GM23338 (cell line): ENCODE data around the gene NOS2. TPM values are rescaled to one million over a fixed set of nuclear protein-coding genes. Genes with fewer than 3 reads are reported as not detected.
"Not testable (repeated sequence)": the region's sequence is repeated elsewhere in the genome, so short reads cannot be mapped to it uniquely, and the experiment has no call there.

Experiments
- ATAC-seq: fragments of 200-7000 bp; cut with Tn5 transposase; 3 replicates; pipeline ENCODE4 v1.9.1; 2020
- DNase-seq: peaks from one replicate; pipeline ENCODE4 v3.0.0-alpha.2; 2015; ENCODE audit warnings: low spot score
- H2AFZ ChIP-seq: fragments of 200-600 bp; sonication (generic); 2 replicates; pipeline ENCODE4 v1.8.0; 2016; ENCODE audit warnings: antibody characterized with exemption, mild to moderate bottlenecking, moderate library complexity
- H3F3A ChIP-seq: fragments of 200-600 bp; sonication (generic); replicated peaks from 2 replicates; pipeline ENCODE4 v1.8.0; 2017; ENCODE audit warnings: antibody characterized with exemption, mixed run types, low read depth
- H3K27ac ChIP-seq: fragments of 200-600 bp; sonication (generic); 2 replicates; pipeline ENCODE4 v1.6.1; 2016; ENCODE audit warnings: low read depth
- H3K27me3 ChIP-seq: fragments of 200-600 bp; sonication (generic); 2 replicates; pipeline ENCODE4 v1.8.0; 2016; ENCODE audit warnings: mild to moderate bottlenecking, mixed run types, moderate library complexity; ENCODE audit not compliant: insufficient read depth
- H3K36me3 ChIP-seq: fragments of 200-600 bp; sonication (generic); 2 replicates; pipeline ENCODE4 v1.8.0; 2016; ENCODE audit warnings: mild to moderate bottlenecking; ENCODE audit not compliant: insufficient read depth
- H3K4me1 ChIP-seq: fragments of 200-600 bp; sonication (generic); 2 replicates; pipeline ENCODE4 v1.8.0; 2016; ENCODE audit warnings: mild to moderate bottlenecking, moderate library complexity; ENCODE audit not compliant: insufficient read depth
- H3K4me2 ChIP-seq: fragments of 200-600 bp; sonication (generic); 2 replicates; pipeline ENCODE4 v1.7.1; 2017; ENCODE audit warnings: mixed run types
- H3K4me3 ChIP-seq: fragments of 200-600 bp; sonication (generic); 2 replicates; pipeline ENCODE4 v1.6.1; 2016; ENCODE audit warnings: mixed run types
- H3K79me2 ChIP-seq: fragments of 200-600 bp; sonication (generic); replicated peaks from 2 replicates; pipeline ENCODE4 v1.8.0; 2017; ENCODE audit warnings: mild to moderate bottlenecking; ENCODE audit not compliant: insufficient read depth
- H3K9me2 ChIP-seq: fragments of 200-600 bp; sonication (generic); 2 replicates; pipeline ENCODE4 v1.8.0; 2017; ENCODE audit not compliant: insufficient read depth
- H4K20me1 ChIP-seq: fragments of 200-600 bp; sonication (generic); replicated peaks from 2 replicates; pipeline ENCODE4 v1.8.0; 2017; ENCODE audit warnings: mild to moderate bottlenecking; ENCODE audit not compliant: insufficient read depth
- H3K27ac Mint-ChIP-seq: 2 replicates; pipeline ENCODE4 v1.8.0; 2020; ENCODE audit warnings: inconsistent platforms, mild to moderate bottlenecking, moderate library complexity, mixed read lengths
- H3K27me3 Mint-ChIP-seq: 3 replicates; pipeline ENCODE4 v1.8.0; 2022; ENCODE audit warnings: low read depth, mild to moderate bottlenecking, moderate library complexity, mixed read lengths, inconsistent platforms; ENCODE audit not compliant: insufficient read depth, poor library complexity
- H3K36me3 Mint-ChIP-seq: 3 replicates; pipeline ENCODE4 v1.8.0; 2021; ENCODE audit warnings: low read depth, mild to moderate bottlenecking, inconsistent platforms, moderate library complexity, mixed read lengths
- H3K4me1 Mint-ChIP-seq: 3 replicates; pipeline ENCODE4 v1.8.0; 2020; ENCODE audit warnings: mild to moderate bottlenecking, inconsistent platforms, mixed read lengths
- H3K4me3 Mint-ChIP-seq: 3 replicates; pipeline ENCODE4 v1.8.0; 2021; ENCODE audit warnings: moderate library complexity, mild to moderate bottlenecking, inconsistent platforms, mixed read lengths
- H3K9me3 Mint-ChIP-seq: 3 replicates; pipeline ENCODE4 v1.8.0; 2020; ENCODE audit warnings: moderate library complexity, mild to moderate bottlenecking, inconsistent platforms, mixed read lengths
- ETS1 ChIP-seq: IDR thresholded peaks from 2 replicates; pipeline ENCODE4 v1.6.1; 2016; ENCODE audit warnings: antibody characterized with exemption
- JUNB ChIP-seq: IDR thresholded peaks from one replicate; pipeline ENCODE4 v1.6.1; 2016; ENCODE audit warnings: antibody characterized with exemption; ENCODE audit not compliant: unreplicated experiment
- POLR2AphosphoS5 ChIP-seq: IDR thresholded peaks from 2 replicates; pipeline ENCODE4 v1.6.1; 2016; ENCODE audit warnings: antibody characterized with exemption, low read depth
- ZNF331 ChIP-seq: fragments of 250-450 bp; sonication (Bioruptor Pico); IDR thresholded peaks from 2 replicates; pipeline ENCODE4 v1.5.0; 2020; ENCODE audit warnings: low read depth, mild to moderate bottlenecking, moderate library complexity
- polyA plus RNA-seq: library from polyadenylated mRNA; unstranded; fragments of >200 nt; fragmentation: Nextera tagmentation; extraction: Ambion mirVana; gene quantifications from 2 replicates; pipeline ENCODE4 v1.2.1, GENCODE V29; 2016
- total RNA-seq: library from RNA; depleted of rRNA; stranded (reverse); fragments of >200 nt; shearing (Covaris generic); gene quantifications from 2 replicates; pipeline ENCODE4 v1.2.3, GENCODE V29; 2014

The NOS2 gene
- total and polyA plus RNA-seq, 2 experiments from 2014 or later: 0.44 to 2.7 TPM

GRCh38 chr17:27740541-27740940 is 59.8 kb downstream of the NOS2 start:
- H3F3A ChIP-seq, H3K27ac ChIP-seq, H3K9me3 Mint-ChIP-seq, H4K20me1 ChIP-seq, H3K27me3 Mint-ChIP-seq, H3K79me2 ChIP-seq, H2AFZ ChIP-seq, H3K4me3 ChIP-seq, H3K4me2 ChIP-seq, H3K4me1 Mint-ChIP-seq, DNase-seq, H3K4me3 Mint-ChIP-seq, H3K4me1 ChIP-seq, H3K27ac Mint-ChIP-seq, ATAC-seq, H3K27me3 ChIP-seq, H3K9me2 ChIP-seq, H3K36me3 ChIP-seq, H3K36me3 Mint-ChIP-seq: not testable (repeated sequence)

DNA sequence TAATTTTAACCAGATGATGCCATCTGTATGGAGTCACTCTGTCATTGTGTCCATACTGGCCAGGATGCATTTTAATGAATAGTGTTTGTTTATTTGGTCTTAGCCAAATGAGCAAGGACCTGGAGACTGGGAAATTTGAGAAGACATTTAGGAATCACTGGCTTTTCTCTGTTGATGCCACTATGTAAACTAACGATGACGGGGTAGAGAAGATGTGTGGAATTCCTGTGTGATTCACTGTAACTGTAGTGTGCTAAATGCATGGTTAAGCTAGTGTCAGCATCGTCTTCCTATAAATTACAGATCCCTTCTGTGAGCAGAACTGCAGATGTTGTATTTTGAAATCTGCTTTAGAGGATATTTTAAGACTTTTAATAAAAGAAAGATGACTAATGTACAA is 66.6 kb downstream of the NOS2 start:
- Histone ChIP-seq H3F3A (no peaks in the 10 kb centered on the region), H3K4me2 (no peak overlapping the region), H3K27me3 (no peaks in the 10 kb centered on the region), H2AFZ (no peak overlapping the region), H4K20me1 (no peaks in the 10 kb centered on the region), H3K79me2 (no peaks in the 10 kb centered on the region), H3K4me1 (no peaks in the 10 kb centered on the region), H3K9me2 (no peaks in the 10 kb centered on the region), H3K27ac (no peak overlapping the region), H3K4me3 (no peak overlapping the region), H3K36me3 (no peaks in the 10 kb centered on the region)
- H3K27me3 Mint-ChIP-seq: peaks cover 2% of the 10 kb centered on the region
- H3K27ac Mint-ChIP-seq: no peak overlapping the region
- H3K4me3 Mint-ChIP-seq: no peak overlapping the region
- no peak for ATAC-seq
- no peak for TF ChIP-seq POLR2AphosphoS5
- no peak for TF ChIP-seq JUNB
- TF ChIP-seq ZNF331: no peak
- TF ChIP-seq ETS1: no peak
- no peak for DNase-seq
- no peaks in the 10 kb centered on the region for H3K9me3 Mint-ChIP-seq
- no peaks in the 10 kb centered on the region for H3K36me3 Mint-ChIP-seq
- H3K4me1 Mint-ChIP-seq: no peaks in the 10 kb centered on the region

- not testable (repeated sequence) for H3F3A ChIP-seq, ATAC-seq, H4K20me1 ChIP-seq, H3K27me3 ChIP-seq, H3K27ac Mint-ChIP-seq, H3K4me2 ChIP-seq, H3K9me2 ChIP-seq, H2AFZ ChIP-seq, H3K36me3 ChIP-seq, H3K4me3 ChIP-seq, H3K4me3 Mint-ChIP-seq, H3K4me1 ChIP-seq, H3K9me3 Mint-ChIP-seq, H3K27me3 Mint-ChIP-seq, H3K27ac ChIP-seq, H3K79me2 ChIP-seq, H3K36me3 Mint-ChIP-seq, DNase-seq, H3K4me1 Mint-ChIP-seq
Observed at GRCh38 chr17:27732746-27733145, 67.6 kb downstream of the NOS2 start.

- H3K4me2 ChIP-seq: not testable (repeated sequence)
Observed at GRCh38 chr17:27725982-27726381, 74.3 kb downstream of the NOS2 start.

More at GRCh38 chr17:27725982-27726381, 74.3 kb downstream of the NOS2 start:
- not testable (repeated sequence) for H3K27me3 Mint-ChIP-seq, H3K9me3 Mint-ChIP-seq, H3K36me3 Mint-ChIP-seq, H3K4me3 ChIP-seq, H3F3A ChIP-seq, H3K36me3 ChIP-seq, H3K27ac ChIP-seq, H3K27ac Mint-ChIP-seq, H3K9me2 ChIP-seq, DNase-seq, H3K4me1 Mint-ChIP-seq, H3K79me2 ChIP-seq, H3K27me3 ChIP-seq, H3K4me1 ChIP-seq, H4K20me1 ChIP-seq, H2AFZ ChIP-seq, ATAC-seq, H3K4me3 Mint-ChIP-seq
